ENCODE measurements around the gene FUZ.

The FUZ gene

DNA sequence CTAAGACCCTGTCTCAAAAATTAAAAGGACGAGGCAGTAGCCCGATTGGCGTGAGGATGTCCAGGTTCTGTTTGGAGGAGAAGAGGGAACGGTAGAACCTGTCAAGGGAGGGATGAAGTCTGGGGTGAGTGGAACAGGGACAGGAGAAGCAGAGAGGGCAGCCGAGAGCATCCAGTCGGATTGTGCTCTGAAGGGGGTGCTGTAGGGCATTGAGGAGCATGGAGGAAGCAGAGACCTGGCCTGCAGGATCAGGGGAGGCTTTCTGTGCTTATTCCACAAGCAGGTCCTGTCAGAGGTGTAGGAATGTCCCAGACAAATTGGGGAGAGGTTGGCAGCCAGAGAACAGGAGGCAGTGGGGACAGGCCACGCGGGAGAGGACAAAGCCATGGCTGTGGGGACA, 32.2 kb downstream of the FUZ start:
- H3K9ac ChIP-seq (ENCODE audit: low read length), result no peak overlapping the region
- H3K4me1 ChIP-seq (ENCODE audit: control insufficient read depth, low read depth, low read length), result no peaks in the 10 kb centered on the region
- no peaks in the 10 kb centered on the region for H3K27me3 ChIP-seq (ENCODE audit: control insufficient read depth, insufficient read depth, low read length)
- H3K4me3 ChIP-seq (ENCODE audit: low read length), result no peak overlapping the region
- H3K27ac ChIP-seq (ENCODE audit: low read length), result no peak overlapping the region
- H3K36me3 ChIP-seq (ENCODE audit: control insufficient read depth, low read depth, low read length), result peaks cover 16% of the 10 kb centered on the region
- no peaks in the 10 kb centered on the region for H3K9me3 ChIP-seq (ENCODE audit: control insufficient read depth, low read depth, low read length)

DNA sequence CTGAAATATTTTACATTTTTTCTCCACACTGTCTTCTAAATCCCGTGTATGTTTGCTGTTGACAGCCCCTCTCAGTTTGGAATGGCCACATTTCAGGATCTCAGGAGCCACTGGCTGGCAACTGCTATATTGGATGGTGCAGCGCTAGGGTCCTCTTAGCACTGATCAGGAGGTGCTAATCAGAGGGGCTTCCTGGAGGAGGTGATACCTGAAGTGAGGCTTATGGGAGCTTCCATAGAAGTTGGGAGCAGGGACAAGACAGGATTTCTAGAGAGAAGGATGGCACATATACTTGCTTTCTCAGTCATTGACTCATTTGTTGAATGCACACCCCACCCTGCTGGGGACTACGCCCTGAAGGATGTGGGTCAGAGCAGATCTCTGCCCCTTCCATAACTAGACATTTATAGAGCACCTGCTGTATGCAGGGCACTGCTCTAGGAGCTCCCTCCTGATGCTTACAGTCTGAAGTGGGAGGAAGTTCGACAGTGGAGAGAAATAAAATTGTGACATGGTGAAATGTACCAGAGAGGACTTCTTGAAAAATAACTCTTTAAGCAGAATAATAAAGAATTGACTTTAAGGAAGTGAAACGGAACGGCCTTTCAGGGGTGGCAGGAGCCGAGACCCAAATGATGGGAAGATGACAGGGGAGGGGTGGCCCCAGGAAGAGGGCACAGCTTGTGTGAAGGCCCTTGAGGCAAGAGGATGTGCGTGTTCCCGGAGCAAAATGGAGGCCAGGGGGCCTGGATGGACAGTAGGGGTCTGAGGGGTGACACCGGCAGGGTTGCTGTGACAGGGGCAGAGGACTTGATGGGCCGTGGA, 33.1 kb downstream of the FUZ start:
- H3K9ac ChIP-seq (ENCODE audit: low read length), result no peak overlapping the region
- no peak overlapping the region for H3K4me3 ChIP-seq (ENCODE audit: low read length)
- H3K27ac ChIP-seq (ENCODE audit: low read length), result no peak overlapping the region
- H3K27me3 ChIP-seq (ENCODE audit: control insufficient read depth, insufficient read depth, low read length), result no peaks in the 10 kb centered on the region
- H3K4me1 ChIP-seq (ENCODE audit: control insufficient read depth, low read depth, low read length), result no peaks in the 10 kb centered on the region
- no peaks in the 10 kb centered on the region for H3K9me3 ChIP-seq (ENCODE audit: control insufficient read depth, low read depth, low read length)
- H3K36me3 ChIP-seq (ENCODE audit: control insufficient read depth, low read depth, low read length), result peaks cover 16% of the 10 kb centered on the region

DNA sequence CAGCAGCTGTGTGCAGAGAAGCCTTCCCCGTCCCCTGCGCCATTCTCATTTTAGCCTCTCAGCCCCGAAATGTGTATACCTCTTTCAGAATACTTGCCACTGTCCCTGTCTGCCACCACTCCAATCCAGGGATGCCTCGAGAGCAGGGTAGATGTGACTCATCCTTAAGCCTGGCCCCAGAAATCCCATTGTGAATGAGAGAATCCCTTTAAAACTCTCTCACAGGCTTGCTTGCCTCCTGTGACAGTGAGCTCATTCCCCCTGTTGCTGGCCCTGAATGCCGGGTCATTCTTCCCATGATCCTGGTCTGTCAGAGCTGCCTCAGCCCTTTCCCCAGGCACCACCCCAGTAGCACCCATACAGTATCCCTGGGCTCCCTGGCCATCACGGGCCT, 36.7 kb downstream of the FUZ start:
- H3K9ac ChIP-seq (ENCODE audit: low read length), result no peak overlapping the region
- no peaks in the 10 kb centered on the region for H3K36me3 ChIP-seq (ENCODE audit: control insufficient read depth, low read depth, low read length)
- no peak overlapping the region for H3K27ac ChIP-seq (ENCODE audit: low read length)

DNA sequence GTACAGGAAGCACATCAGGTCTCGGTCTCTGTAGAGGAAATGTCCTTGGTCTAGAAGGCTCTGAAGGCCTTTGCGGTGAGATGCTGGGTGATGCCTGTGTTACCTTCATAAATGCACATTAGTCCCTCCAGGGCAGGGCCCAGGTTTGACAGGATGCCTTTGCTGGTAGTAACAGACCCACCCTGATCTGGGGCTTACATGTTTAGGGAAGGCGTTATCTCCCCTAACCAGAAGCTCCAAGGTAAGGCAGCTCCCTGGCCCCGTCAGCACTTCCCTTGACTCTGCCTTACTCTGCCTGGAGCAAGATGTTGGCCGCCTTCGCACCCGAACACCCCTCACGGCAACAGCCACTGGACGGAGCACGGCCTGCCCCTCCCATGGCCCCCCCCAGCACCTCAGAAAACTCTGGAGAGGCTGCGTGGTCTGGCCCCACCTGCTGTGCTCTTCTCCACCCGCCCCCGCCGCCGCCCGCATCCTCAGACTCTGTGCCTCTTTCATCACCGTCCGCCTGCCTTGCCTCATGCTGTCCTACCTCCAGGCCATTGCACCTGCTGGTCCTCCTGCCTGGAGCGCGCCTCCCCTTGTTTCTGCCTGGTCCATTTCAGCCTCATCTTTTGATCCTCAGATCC, 37.2 kb downstream of the FUZ start:
- no peak overlapping the region for H3K27ac ChIP-seq (ENCODE audit: low read length)
- no peaks in the 10 kb centered on the region for H3K9me3 ChIP-seq (ENCODE audit: control insufficient read depth, low read depth, low read length)
- H3K9ac ChIP-seq (ENCODE audit: low read length), result no peak overlapping the region
- H3K36me3 ChIP-seq (ENCODE audit: control insufficient read depth, low read depth, low read length), result no peaks in the 10 kb centered on the region
- no peaks in the 10 kb centered on the region for H3K4me1 ChIP-seq (ENCODE audit: control insufficient read depth, low read depth, low read length)
- no peak overlapping the region for H3K4me3 ChIP-seq (ENCODE audit: low read length)
- H3K27me3 ChIP-seq (ENCODE audit: control insufficient read depth, insufficient read depth, low read length), result no peaks in the 10 kb centered on the region

More for the DNA sequence above, 36.7 kb downstream of the FUZ start:
- no peak overlapping the region for H3K4me3 ChIP-seq (ENCODE audit: low read length)
- H3K9me3 ChIP-seq (ENCODE audit: control insufficient read depth, low read depth, low read length), result no peaks in the 10 kb centered on the region
- no peaks in the 10 kb centered on the region for H3K27me3 ChIP-seq (ENCODE audit: control insufficient read depth, insufficient read depth, low read length)
- H3K4me1 ChIP-seq (ENCODE audit: control insufficient read depth, low read depth, low read length), result no peaks in the 10 kb centered on the region

DNA sequence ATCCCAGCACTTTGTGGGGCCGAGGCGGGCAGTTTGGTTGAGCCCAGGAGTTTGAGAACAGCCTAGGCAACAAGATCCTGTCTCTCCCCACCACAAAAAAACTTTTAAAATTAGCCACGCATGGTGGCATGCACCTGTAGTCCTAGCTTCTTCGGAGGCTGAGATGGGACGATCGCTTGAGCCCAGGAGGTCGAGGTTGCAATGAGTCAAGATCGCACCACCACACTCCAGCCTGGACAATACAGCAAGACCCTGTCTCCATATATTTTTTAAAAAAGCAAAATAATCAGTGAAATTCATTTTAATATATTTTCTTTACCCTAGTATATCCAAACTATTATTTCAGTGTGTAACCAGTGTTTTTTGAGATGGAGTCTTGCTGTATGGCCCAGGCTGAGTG, 38.1 kb downstream of the FUZ start:
- Histone ChIP-seq H3K9ac (ENCODE audit: low read length) (no peak overlapping the region), H3K9me3 (ENCODE audit: control insufficient read depth, low read depth, low read length) (no peaks in the 10 kb centered on the region), H3K4me3 (ENCODE audit: low read length) (no peak overlapping the region), H3K27ac (ENCODE audit: low read length) (no peak overlapping the region), H3K4me1 (ENCODE audit: control insufficient read depth, low read depth, low read length) (no peaks in the 10 kb centered on the region), H3K36me3 (ENCODE audit: control insufficient read depth, low read depth, low read length) (no peaks in the 10 kb centered on the region), H3K27me3 (ENCODE audit: control insufficient read depth, insufficient read depth, low read length) (no peaks in the 10 kb centered on the region)

DNA sequence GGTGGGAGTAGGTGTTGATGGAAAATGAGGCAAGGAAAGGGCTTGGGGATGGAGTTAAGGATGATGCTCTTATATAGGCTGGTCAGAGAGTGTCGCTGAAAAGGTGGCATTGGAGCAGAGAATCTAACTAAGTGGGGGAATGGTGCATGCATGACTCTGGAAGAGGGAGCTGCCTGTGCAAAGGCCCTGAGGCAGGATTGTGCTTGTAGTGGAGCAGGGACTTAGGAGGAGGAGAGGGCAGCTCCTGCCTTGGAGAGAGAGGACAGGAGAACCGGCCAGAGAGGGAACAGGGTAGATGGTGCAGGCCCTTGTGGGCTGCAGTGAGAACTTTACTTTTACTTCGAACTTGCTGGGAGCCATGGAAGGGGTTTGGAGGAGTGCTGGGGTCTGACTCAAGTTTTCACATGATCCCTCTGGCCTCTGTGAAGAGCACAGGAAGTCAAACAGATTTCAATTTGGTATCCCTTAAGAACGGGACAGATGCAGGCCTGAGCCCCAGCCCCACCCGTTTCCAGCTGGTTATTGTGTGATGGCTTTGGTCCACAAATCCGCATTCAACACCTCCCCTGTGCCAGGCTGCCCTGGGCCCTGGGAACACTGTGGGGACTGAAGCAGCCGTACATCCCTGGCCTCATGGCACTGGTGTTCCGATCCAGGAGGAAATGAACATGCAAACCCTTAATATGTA, 39.3 kb downstream of the FUZ start:
- Histone ChIP-seq H3K4me3 (ENCODE audit: low read length) (no peak overlapping the region), H3K36me3 (ENCODE audit: control insufficient read depth, low read depth, low read length) (no peaks in the 10 kb centered on the region), H3K9me3 (ENCODE audit: control insufficient read depth, low read depth, low read length) (no peaks in the 10 kb centered on the region), H3K27me3 (ENCODE audit: control insufficient read depth, insufficient read depth, low read length) (no peaks in the 10 kb centered on the region), H3K4me1 (ENCODE audit: control insufficient read depth, low read depth, low read length) (no peaks in the 10 kb centered on the region), H3K9ac (ENCODE audit: low read length) (no peak overlapping the region), H3K27ac (ENCODE audit: low read length) (no peak overlapping the region)

DNA sequence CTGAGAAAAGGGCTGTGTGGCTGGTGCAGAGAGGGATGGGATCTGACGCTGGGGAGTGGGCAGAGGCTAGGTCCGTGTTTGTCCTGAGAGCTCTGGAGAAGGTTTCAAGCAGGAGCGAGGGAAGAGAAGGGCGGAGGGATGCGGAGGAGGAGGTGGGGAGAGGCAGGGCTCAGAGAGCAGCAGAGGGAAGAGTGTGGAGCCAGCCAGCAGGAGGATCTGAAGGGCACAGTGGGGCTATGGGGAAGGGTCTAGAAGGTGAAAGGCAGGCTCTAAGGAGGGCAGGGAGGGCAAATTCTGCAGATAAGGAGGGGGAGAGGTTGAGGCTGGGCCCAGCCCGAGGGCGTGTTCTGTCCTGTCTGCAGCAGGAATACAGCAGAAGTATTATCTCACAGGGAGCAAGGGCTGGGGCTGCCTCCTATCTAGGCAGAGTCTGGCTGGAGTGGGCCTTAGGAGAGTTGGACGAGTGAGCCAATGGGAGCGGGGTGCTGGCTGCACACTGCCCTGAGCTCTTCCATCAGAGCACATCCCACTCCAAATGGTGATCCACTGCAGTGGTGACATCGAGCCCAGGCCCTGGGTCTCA, 40.2 kb downstream of the FUZ start:
- H3K9ac ChIP-seq (ENCODE audit: low read length), result no peak overlapping the region
- H3K27me3 ChIP-seq (ENCODE audit: control insufficient read depth, insufficient read depth, low read length), result no peaks in the 10 kb centered on the region
- H3K36me3 ChIP-seq (ENCODE audit: control insufficient read depth, low read depth, low read length), result no peaks in the 10 kb centered on the region
- no peak overlapping the region for H3K27ac ChIP-seq (ENCODE audit: low read length)
- H3K9me3 ChIP-seq (ENCODE audit: control insufficient read depth, low read depth, low read length), result no peaks in the 10 kb centered on the region
- no peaks in the 10 kb centered on the region for H3K4me1 ChIP-seq (ENCODE audit: control insufficient read depth, low read depth, low read length)
- H3K4me3 ChIP-seq (ENCODE audit: low read length), result no peak overlapping the region

DNA sequence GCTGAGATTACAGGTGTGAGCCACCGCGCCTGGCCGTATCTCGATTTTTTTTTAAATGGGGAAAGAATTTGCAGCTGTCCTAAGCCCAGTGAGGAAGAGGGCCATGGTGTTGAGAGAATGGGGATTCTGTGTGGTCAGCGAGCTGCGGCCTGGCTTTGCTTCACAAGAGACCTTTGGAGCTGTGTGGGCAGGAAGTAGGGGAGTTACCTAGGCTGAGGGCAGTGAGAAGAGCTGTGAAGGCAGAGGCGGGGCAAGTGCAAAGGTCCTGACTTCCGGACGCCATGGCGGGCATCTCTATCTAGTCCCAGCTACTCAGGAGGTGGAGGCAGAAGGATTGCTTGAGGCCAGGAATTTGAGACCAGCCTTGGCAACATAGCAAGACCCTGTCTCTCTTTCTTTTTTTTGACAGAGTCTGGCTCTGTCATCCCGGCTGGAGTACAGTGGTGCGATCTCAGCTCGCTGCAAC, 41.4 kb downstream of the FUZ start:
- H3K9me3 ChIP-seq (ENCODE audit: control insufficient read depth, low read depth, low read length), result no peaks in the 10 kb centered on the region
- H3K36me3 ChIP-seq (ENCODE audit: control insufficient read depth, low read depth, low read length), result no peaks in the 10 kb centered on the region
- H3K4me1 ChIP-seq (ENCODE audit: control insufficient read depth, low read depth, low read length), result no peaks in the 10 kb centered on the region
- no peak overlapping the region for H3K4me3 ChIP-seq (ENCODE audit: low read length)
- no peaks in the 10 kb centered on the region for H3K27me3 ChIP-seq (ENCODE audit: control insufficient read depth, insufficient read depth, low read length)
- no peak overlapping the region for H3K27ac ChIP-seq (ENCODE audit: low read length)
- no peak overlapping the region for H3K9ac ChIP-seq (ENCODE audit: low read length)

DNA sequence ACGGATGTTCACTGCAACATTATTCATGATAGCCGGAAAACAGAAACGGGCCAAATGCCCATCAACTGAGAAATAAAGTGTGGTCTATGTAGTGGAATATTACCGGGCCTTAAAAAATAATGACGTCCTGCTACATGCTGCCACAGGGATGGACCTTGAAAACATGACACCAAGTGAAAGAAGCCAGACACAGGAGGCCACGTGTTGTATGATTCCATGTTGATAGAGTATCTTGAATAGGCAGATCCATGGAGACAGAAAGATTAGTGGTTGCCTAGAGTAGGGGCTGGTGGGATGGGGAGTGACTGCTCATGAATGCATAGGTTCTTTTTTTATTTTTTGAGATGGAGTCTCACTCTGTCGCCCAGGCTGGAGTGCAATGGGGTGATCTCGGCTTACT, 42.6 kb downstream of the FUZ start:
- Histone ChIP-seq H3K27ac (ENCODE audit: low read length) (no peak overlapping the region), H3K36me3 (ENCODE audit: control insufficient read depth, low read depth, low read length) (no peaks in the 10 kb centered on the region), H3K4me3 (ENCODE audit: low read length) (no peak overlapping the region), H3K9me3 (ENCODE audit: control insufficient read depth, low read depth, low read length) (no peaks in the 10 kb centered on the region), H3K27me3 (ENCODE audit: control insufficient read depth, insufficient read depth, low read length) (no peaks in the 10 kb centered on the region), H3K9ac (ENCODE audit: low read length) (no peak overlapping the region), H3K4me1 (ENCODE audit: control insufficient read depth, low read depth, low read length) (no peaks in the 10 kb centered on the region)

DNA sequence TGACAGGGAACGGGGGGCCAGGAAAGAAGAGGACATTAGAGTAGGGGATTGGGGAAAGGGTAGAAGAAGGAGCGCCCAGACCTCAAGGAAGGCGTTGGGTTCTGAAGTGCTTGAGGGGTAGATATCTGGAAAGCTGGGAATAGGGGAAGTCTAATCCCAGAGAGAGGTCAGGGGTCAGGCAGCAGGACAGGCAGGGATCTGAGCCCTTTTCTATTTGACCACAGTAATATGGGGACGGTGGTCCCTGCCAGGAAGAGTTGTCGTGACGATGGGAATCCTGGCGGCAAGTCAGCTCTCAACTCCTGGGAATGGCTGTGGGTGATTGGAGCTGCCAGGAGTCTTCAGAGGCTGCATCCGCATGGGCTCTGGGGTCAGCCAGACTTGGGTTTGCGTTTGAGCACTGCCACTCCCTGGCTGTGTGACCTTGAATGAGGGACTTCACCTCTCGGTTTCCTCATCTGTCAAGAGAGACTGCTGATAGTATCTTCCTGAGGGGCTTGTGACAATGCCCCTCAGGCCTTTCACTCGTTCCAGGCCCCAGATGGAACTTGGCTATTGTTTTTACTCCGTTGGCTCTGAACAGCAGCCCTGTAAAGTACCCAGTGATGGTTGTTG, 45.0 kb downstream of the FUZ start:
- Histone ChIP-seq H3K4me3 (ENCODE audit: low read length) (peak overlapping the region; percentile 92), H3K36me3 (ENCODE audit: control insufficient read depth, low read depth, low read length) (no peaks in the 10 kb centered on the region), H3K4me1 (ENCODE audit: control insufficient read depth, low read depth, low read length) (no peaks in the 10 kb centered on the region), H3K9me3 (ENCODE audit: control insufficient read depth, low read depth, low read length) (no peaks in the 10 kb centered on the region), H3K27me3 (ENCODE audit: control insufficient read depth, insufficient read depth, low read length) (no peaks in the 10 kb centered on the region), H3K9ac (ENCODE audit: low read length) (peak overlapping the region; percentile 78), H3K27ac (ENCODE audit: low read length) (no peak overlapping the region)

DNA sequence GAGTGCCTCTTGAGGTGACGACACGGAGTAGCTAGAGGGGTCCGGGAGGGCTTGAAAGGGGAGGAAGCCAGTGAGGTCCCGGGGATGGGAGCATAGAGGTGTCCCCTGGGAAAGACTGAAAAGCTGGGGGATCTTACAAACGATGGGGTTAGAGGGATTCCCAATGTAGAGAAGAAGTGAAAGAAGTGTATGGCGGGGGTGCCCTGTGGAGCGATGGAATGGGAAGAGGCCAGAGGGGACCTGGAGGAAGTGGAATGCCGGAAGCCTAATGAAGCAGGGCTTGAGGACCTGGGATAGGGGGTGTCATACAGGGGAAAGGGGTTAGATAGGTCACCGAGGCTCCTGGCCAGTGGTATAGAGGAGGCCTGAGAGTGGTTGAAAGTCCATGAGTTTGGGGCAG, 45.7 kb downstream of the FUZ start:
- Histone ChIP-seq H3K9me3 (ENCODE audit: control insufficient read depth, low read depth, low read length) (no peaks in the 10 kb centered on the region), H3K36me3 (ENCODE audit: control insufficient read depth, low read depth, low read length) (no peaks in the 10 kb centered on the region), H3K9ac (ENCODE audit: low read length) (peak overlapping the region; percentile 78), H3K27me3 (ENCODE audit: control insufficient read depth, insufficient read depth, low read length) (no peaks in the 10 kb centered on the region), H3K4me1 (ENCODE audit: control insufficient read depth, low read depth, low read length) (no peaks in the 10 kb centered on the region), H3K4me3 (ENCODE audit: low read length) (peak overlapping the region; percentile 92), H3K27ac (ENCODE audit: low read length) (no peak overlapping the region)
